ENCODE measurements around the gene MTRFR. TPM values are rescaled to one million over a fixed set of nuclear protein-coding genes. Genes with fewer than 3 reads are reported as not detected.

Gene MTRFR
- 18.0 TPM for total RNA-seq

GRCh38 chr12:123232807-123233504 is at the start of gene MTRFR, which contains the start of gene MPHOSPH9:
TSS of gene MTRFR (plus strand) at chr12:123233436. CDS start at chr12:123253675, 20,239 bp downstream.
TSS of gene MPHOSPH9 (minus strand) at chr12:123233141. CDS start at chr12:123230364, 2,777 bp downstream.

Small RNA genes lying within 50 kb of the gene (small RNA-seq; reads per million reads assigned to genes)
- not detected for gene RNA5SP375

Other genes starting within 250 kb of the MTRFR start
- 10.8 TPM for gene PITPNM2, start 82.3 kb upstream of the MTRFR start, total RNA-seq
- 81.0 TPM for gene MPHOSPH9, start 295 bp upstream of the MTRFR start, total RNA-seq
- gene CDK2AP1, start 38.4 kb downstream of the MTRFR start, total RNA-seq = 84.7 TPM
- gene SBNO1, start 131.4 kb downstream of the MTRFR start, total RNA-seq = 37.1 TPM
- 29.8 TPM for gene KMT5A, start 150.7 kb downstream of the MTRFR start, total RNA-seq
- gene RILPL2, start 203.2 kb downstream of the MTRFR start, total RNA-seq = 1.8 TPM
- gene SNRNP35, start 224.7 kb downstream of the MTRFR start, total RNA-seq = 24.7 TPM